Neural progenitor cell (in vitro differentiated cells): ENCODE measurements around the gene TMEM41B.
"Not testable (repeated sequence)": the region's sequence is repeated elsewhere in the genome, so short reads cannot be mapped to it uniquely, and the experiment has no call there.

ENCODE experiments used
- EZH2 ChIP-seq: fragments of 200-600 bp; sonication (generic); IDR thresholded peaks from 2 replicates; pipeline ENCODE4 v1.6.1; 2017; ENCODE audit warnings: antibody characterized with exemption, mild to moderate bottlenecking, moderate library complexity
- EZH2phosphoT487 ChIP-seq: fragments of 200-600 bp; sonication (generic); IDR thresholded peaks from 2 replicates; pipeline ENCODE4 v1.6.1; 2017; ENCODE audit warnings: antibody characterized with exemption
- TF ChIP-seq, protein P1 (sequence below): fragments of 200-600 bp; sonication (generic); IDR thresholded peaks from 2 replicates; pipeline ENCODE4 v1.5.1; 2017; ENCODE audit warnings: antibody characterized with exemption, mild to moderate bottlenecking

DNA sequence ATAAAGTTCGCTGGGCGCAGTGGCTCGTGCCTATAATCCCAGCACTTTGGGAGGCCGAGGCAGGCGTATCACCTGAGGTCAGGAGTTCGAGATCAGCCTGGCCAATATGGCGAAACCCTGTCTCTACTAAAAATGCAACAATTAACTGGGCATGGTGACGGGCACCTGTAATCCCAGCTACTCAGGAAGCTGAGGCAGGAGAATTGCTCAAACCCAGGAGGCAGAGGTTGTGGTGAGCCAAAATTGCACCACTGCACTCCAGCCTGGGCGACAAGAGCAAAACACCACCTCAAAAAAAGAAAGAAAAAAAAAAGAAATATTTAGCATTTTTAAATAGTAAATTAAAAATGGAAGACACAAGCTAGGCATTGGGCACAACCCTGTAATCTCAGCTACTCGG lies 78.2 kb downstream of the TMEM41B start:
- TF ChIP-seq, protein P1, sequence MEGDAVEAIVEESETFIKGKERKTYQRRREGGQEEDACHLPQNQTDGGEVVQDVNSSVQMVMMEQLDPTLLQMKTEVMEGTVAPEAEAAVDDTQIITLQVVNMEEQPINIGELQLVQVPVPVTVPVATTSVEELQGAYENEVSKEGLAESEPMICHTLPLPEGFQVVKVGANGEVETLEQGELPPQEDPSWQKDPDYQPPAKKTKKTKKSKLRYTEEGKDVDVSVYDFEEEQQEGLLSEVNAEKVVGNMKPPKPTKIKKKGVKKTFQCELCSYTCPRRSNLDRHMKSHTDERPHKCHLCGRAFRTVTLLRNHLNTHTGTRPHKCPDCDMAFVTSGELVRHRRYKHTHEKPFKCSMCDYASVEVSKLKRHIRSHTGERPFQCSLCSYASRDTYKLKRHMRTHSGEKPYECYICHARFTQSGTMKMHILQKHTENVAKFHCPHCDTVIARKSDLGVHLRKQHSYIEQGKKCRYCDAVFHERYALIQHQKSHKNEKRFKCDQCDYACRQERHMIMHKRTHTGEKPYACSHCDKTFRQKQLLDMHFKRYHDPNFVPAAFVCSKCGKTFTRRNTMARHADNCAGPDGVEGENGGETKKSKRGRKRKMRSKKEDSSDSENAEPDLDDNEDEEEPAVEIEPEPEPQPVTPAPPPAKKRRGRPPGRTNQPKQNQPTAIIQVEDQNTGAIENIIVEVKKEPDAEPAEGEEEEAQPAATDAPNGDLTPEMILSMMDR: not testable (repeated sequence)
- TF ChIP-seq EZH2phosphoT487, EZH2: not testable (repeated sequence)
